Thymus (tissue), 11 donors: ENCODE results near the gene POC1A. TPM values are rescaled to one million over a fixed set of nuclear protein-coding genes. Genes with fewer than 3 reads are reported as not detected.
A peak's percentile ranks its signal among the peaks of the same experiment; 100 is the strongest.

Experiments
- DNase-seq, 9 donors: peaks; one replicate each; pipeline ENCODE4 v3.0.0-alpha.2; 2013; ENCODE audit warnings: low spot score in 9 of 9, low read depth in 6 of 9, missing footprints in 1 of 9
- H3K27ac ChIP-seq, 2 donors: one replicate each; pipeline ENCODE4 v1.5.1; 2013; ENCODE audit warnings: control low read depth in 1 of 2, low read depth in 1 of 2, low read length in 1 of 2, mild to moderate bottlenecking in 1 of 2, moderate library complexity in 1 of 2
- H3K27me3 ChIP-seq, 2 donors: one replicate each; pipeline ENCODE4 v1.5.1; 2013; ENCODE audit warnings: low read length in 1 of 2; ENCODE audit not compliant: control insufficient read depth in 2 of 2, insufficient read depth in 1 of 2
- H3K36me3 ChIP-seq, 2 donors: one replicate each; pipeline ENCODE4 v1.5.1; 2013; ENCODE audit warnings: low read length in 1 of 2, mild to moderate bottlenecking in 1 of 2, moderate library complexity in 1 of 2; ENCODE audit not compliant: control insufficient read depth in 2 of 2, insufficient read depth in 2 of 2
- H3K4me1 ChIP-seq, 2 donors: one replicate each; pipeline ENCODE4 v1.5.1; 2013; ENCODE audit warnings: low read length in 2 of 2; ENCODE audit not compliant: control insufficient read depth in 2 of 2, insufficient read depth in 2 of 2
- H3K4me3 ChIP-seq, 2 donors: one replicate each; pipeline ENCODE4 v1.5.1; 2013; ENCODE audit warnings: low read length in 2 of 2, control low read depth in 1 of 2, mild to moderate bottlenecking in 1 of 2
- H3K9me3 ChIP-seq, 2 donors: one replicate each; pipeline ENCODE4 v1.5.1; 2013; ENCODE audit warnings: low read length in 1 of 2, mild to moderate bottlenecking in 1 of 2; ENCODE audit not compliant: control insufficient read depth in 2 of 2, insufficient read depth in 1 of 2
- WGBS: extraction: QIAGEN DNeasy Blood & Tissue Kit; methylation state at CpG from one replicate; pipeline ENCODE4 v1.1.7; 2013; 5-methylcytosine and 5-hydroxymethylcytosine counted together
- polyA plus RNA-seq: library from polyadenylated mRNA; stranded (reverse); fragments of 200-250 nt; gene quantifications from one replicate; pipeline ENCODE4 v1.2.3, GENCODE V29; 2013
- total RNA-seq: library from RNA; stranded (reverse); fragments of 120-200 nt; gene quantifications from one replicate; pipeline ENCODE4 v1.2.4, GENCODE V29; 2013
- donor health status: healthy.

The POC1A gene
- total and polyA plus RNA-seq, 2 donors: 2.6 to 12.3 TPM

DNA sequence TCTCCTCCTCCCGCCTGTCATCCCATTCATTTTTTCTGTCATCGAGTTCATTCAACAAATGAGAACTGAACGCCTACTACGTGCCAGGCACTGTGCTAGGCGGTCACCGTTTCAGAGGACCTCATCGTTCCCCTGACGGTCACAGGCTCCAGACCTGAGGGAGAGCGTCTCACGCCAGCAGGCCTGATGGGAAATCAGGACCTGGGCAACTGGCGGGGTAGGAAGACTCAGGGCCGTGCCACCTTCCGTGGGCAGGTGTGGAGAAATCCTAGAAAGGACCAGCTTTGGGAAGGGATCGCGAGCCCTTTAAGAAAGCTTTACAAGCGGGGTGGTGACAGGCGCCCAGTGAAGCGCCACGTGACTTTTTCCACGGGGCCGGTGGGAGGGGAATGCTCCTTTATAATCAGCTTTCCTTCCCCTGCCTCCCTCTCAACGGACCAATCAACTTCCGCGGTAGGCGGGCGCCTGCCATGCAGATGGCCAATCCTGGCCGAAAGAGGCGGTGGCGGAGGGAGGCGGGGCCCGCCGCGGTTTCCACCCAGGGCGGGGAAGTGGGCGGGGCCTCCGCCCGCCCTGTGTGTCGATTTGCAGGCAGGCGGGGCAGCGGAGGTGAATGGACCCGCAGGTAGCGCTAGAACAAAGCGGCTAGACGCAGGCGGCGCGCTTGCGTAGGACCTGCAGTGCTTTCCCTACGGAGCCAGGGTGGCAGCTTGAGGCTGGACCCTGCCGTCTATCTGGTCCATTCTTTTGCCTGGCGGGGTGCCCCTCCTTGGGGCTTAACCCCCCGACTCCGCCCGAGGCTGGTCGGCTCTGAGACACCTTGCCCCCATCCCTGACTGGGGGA lies 97.0 kb downstream of the POC1A start:
- DNase-seq: peak; percentile 97 to 100 (median 99)
- 1% methylated on average over 55 of the region's 55 CpGs for WGBS
- peaks cover 21 to 49% of the 10 kb centered on the region in 2 donors for H3K4me1 ChIP-seq

DNA sequence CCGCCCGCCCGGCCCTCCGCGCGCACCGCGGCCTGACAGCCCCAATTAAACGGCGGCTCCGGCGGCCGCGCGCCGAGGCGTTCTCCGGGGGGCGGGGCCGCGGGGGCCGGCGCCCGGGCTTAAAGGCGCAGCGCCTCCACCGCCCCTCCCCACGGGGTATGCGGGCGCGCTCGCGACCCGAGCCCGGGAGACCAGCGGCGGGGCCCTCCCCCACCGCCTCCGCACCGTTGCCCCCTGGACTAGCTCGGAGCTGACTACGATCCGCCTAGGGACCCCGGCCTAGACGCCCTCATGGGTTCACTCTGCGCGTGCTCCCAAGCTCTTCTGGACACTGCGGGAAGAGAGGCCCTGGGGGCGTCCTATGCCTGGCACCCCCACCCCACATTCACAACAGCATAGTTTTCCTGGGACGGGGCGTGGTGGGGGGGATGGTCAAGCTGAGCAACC lies 97.7 kb downstream of the POC1A start, which contains the start of gene DUSP7:
Gene DUSP7, minus strand, starts transcription at position 51 of the 447 bp plus-strand sequence. CDS start 205 bp downstream, outside the sequence.
- Histone ChIP-seq H3K4me3 (peak within 1 kb of the TSS; percentile 72 to 75), H3K27ac (peak within 1 kb of the TSS; percentile 88 to 92), H3K36me3 (peaks cover 11 to 16% of the 10 kb centered on the region in 2 donors), H3K4me1 (peaks cover 27 to 53% of the 10 kb centered on the region in 2 donors), H3K27me3 (no peaks in the 10 kb centered on the region), H3K9me3 (peaks cover 0 to 7% of the 10 kb centered on the region in 2 donors)
- DNase-seq: peak in 7 of 9 donors; percentile 43 to 88 (median 68)
- under 1% methylated on average over 51 of the region's 51 CpGs for WGBS

More for the DNA sequence above, 97.0 kb downstream of the POC1A start:
- Histone ChIP-seq H3K27ac (peak overlapping the region; percentile 88 to 92), H3K9me3 (peaks cover 0 to 6% of the 10 kb centered on the region in 2 donors), H3K4me3 (peak overlapping the region; percentile 72 to 75), H3K36me3 (peaks cover 11% of the 10 kb centered on the region in 2 donors), H3K27me3 (no peaks in the 10 kb centered on the region)

DNA sequence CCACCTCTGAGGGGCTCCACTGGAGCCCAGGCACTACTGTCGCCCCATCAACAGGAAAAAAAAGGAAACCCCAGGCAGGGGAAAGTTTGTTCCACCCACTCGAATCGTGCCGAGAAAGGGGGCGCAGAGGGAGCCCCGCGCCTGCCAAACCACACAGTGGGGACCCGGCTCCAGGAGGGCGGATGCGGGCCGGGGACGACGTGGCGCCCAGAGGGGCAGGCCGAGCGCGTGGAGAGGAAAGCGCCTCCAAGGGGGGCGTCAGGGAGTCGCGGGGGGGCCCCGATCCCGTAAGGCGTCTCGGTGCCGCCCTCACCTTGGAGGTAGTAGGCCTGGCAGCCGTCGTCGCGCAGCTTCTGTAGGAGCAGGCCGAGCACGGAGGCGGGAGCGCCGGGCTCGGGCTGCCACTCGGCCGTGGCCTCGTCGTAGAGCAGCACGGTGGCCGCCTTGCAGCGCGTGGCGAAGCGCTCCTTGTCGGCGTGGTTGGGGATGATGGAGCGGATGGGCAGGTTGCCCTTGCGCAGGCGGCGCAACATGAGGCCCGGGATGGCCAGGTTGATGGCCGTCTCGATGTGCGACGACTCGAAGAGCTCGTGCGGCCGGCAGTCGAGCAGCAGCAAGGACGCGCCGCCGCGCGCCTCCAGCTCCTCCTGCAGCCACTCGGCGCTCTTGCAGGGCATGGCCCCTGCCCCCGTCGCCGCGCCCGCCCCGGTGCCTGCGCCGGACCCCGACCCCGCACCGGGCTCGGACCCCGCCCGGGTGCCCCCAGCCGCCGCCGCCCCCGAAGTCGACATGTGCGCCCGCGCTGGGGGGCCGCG lies 98.5 kb downstream of the POC1A start:
- under 1% methylated on average over 94 of the region's 94 CpGs for WGBS
- Histone ChIP-seq H3K36me3 (peaks cover 16 to 24% of the 10 kb centered on the region in 2 donors), H3K27ac (peak overlapping the region; percentile 53 to 56), H3K27me3 (no peaks in the 10 kb centered on the region), H3K4me1 (peaks cover 27 to 55% of the 10 kb centered on the region in 2 donors), H3K4me3 (peak overlapping the region; percentile 56 to 72), H3K9me3 (peaks cover 0 to 7% of the 10 kb centered on the region in 2 donors)
- peak in 5 of 9 donors; percentile 22 to 64 (median 44) for DNase-seq

DNA sequence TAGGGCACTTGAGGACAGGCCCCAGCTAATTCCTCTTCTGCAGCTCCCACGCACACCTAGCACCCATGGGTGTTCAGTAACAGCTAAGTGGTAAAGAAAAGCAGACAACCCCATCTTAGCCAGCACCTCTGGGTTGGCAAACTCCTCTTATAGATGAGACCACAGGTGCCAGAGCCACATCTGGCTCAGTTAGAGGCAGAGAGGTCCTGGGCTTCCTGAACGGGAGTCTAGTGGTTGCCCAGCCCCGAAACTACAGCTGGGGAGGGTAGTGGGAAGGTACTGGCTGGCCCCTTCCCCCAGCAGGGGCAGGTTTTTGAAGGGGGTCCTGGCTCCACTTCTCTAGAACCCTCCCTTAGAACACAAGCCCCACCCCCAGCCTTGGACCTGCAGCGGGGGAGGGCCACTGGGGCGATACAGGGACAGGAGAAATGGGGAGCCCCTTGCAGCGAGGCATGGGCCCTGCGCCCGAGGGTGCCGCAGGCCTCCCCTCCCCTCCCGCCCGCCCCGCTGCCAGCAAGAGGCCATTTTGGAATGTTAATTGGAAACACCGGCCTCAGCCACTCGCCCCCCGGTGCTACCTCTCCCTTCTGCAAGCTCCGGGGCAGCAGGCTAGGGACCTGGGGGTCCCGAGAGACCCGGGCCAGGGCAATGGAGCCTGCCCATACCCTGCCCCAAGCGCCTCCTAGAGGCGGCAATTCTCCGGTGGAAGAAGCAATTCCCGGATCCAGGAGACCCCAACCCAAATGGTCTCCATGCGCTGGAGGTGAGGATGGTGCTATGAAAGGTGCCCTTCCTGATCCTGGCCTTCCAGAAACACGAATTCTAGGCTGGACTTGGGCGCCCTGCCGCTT lies 99.3 kb downstream of the POC1A start:
- Histone ChIP-seq H3K27me3 (no peaks in the 10 kb centered on the region), H3K4me1 (peaks cover 27 to 55% of the 10 kb centered on the region in 2 donors), H3K36me3 (peaks cover 24 to 33% of the 10 kb centered on the region in 2 donors), H3K27ac (peak overlapping the region; percentile 53 to 78), H3K9me3 (peaks cover 0 to 7% of the 10 kb centered on the region in 2 donors), H3K4me3 (peak overlapping the region; percentile 56 to 72)
- DNase-seq: peak in 3 of 9 donors; percentile 14 to 53 (median 18)
- WGBS: 2% methylated on average over 26 of the region's 26 CpGs

DNA sequence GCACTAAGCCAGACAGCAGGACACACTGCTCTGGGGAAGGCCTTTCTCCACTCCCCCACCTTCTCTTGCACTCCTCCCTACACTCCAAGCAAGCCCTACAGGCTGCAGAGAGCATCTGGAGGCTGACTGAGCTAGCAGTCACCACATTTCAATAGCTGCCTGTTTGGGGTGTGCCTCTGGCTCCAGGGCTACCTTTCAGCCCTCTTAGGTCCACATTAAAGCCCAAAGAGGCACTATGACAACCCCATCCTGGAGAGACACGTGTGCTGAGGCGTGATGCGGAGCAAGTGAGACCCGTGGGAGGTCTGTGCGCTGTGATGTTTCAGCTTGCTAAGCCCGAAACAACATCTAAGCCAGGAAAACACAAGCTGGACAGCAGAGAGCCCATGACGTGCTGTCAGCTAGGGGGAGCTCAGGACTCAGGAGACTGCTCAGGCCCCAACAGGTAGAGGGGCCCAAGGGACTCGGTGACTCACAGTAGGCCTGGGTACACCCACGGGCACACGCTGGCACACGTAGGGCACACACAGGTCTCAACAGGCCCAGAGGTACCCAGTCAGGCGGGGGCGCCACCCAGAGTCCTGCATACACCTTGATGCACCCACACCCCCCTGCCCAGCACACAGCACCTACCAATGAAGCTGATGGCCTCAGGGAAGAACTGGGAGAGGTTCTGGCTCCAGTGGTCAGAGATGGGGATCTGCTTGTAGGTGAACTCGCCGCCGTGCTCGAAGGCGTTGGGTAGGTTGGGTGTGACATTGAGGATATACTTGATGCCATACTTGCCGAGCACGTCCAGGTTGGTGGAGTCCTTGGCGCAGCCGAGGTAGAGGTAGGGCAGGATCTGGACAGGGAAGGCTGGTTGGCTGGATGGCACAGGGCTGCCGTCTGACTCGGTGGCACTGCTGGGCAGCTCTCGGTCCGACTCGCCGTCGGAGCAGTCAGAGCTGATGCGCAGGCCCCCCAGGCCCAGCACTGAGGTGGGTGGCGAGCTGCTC lies 100.6 kb downstream of the POC1A start:
- no peaks in the 10 kb centered on the region for H3K27me3 ChIP-seq
- H3K27ac ChIP-seq: peak overlapping the region; percentile 80 to 84
- peaks cover 32 to 45% of the 10 kb centered on the region in 2 donors for H3K36me3 ChIP-seq

DNA sequence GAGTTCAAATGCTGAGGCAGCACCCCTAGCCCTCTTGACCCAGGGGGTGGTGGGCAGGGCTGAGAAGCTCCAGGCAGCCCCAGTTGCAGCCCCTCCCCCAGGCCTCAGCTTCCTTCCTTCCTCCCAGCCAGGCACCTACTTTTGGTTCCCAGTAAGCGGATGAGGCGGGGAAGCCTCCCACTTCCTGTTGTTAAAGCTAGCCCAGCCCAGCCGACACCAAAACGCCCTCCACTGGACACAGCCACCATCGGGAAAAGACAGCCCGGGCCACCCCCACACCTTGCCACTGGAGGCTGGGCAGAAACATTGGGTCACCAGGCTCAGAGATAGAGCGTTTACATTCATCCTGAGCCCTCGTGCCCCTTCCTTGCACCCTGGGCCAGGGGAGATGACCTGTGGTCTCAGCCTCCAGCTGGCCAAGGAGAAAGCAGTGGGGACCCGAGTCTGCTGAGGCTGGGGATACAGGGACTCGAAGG lies 101.4 kb downstream of the POC1A start:
- peaks cover 32 to 46% of the 10 kb centered on the region in 2 donors for H3K36me3 ChIP-seq
- DNase-seq: peak in 5 of 9 donors; percentile 38 to 74 (median 61)
- H3K27ac ChIP-seq: peak overlapping the region; percentile 80 to 84
- no peaks in the 10 kb centered on the region for H3K27me3 ChIP-seq
- H3K9me3 ChIP-seq: peaks cover 0 to 7% of the 10 kb centered on the region in 2 donors
- peaks cover 27 to 52% of the 10 kb centered on the region in 2 donors for H3K4me1 ChIP-seq
- WGBS: 22% methylated on average over 10 of the region's 10 CpGs
- peak overlapping the region; percentile 10 to 16 for H3K4me3 ChIP-seq

More for the DNA sequence above, 100.6 kb downstream of the POC1A start:
- peak in 2 of 9 donors; percentile 14 to 41 for DNase-seq
- peaks cover 0 to 7% of the 10 kb centered on the region in 2 donors for H3K9me3 ChIP-seq
- WGBS: 93% methylated on average over 31 of the region's 31 CpGs
- peak overlapping the region; percentile 10 to 16 for H3K4me3 ChIP-seq
- peaks cover 27 to 55% of the 10 kb centered on the region in 2 donors for H3K4me1 ChIP-seq

DNA sequence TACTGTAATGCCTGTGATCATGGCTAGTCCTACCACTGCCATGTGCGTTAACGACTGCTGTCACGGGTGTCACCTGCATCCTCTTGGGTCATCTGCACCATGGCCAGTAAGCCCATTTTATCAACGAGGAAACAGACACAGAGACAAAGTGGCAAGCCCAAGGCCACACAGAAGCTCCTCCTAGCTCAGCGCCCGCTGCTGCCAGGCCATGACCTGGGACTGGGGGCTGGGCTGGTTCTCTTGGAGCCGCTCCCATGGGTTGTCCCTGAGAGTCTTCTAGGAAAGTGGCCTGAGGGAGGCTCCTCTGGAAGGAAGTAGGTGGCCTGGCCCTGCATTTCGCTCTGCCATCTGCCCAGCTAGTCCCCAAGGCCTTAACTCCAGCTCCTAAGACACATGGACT lies 102.8 kb downstream of the POC1A start:
- Histone ChIP-seq H3K4me1 (peaks cover 27 to 41% of the 10 kb centered on the region in 2 donors), H3K27ac (peak overlapping the region in 1 of 2 donors; percentile 3), H3K27me3 (no peaks in the 10 kb centered on the region), H3K36me3 (peaks cover 32 to 46% of the 10 kb centered on the region in 2 donors), H3K4me3 (no peak overlapping the region), H3K9me3 (peaks cover 0 to 7% of the 10 kb centered on the region in 2 donors)
- DNase-seq: no peak
- 97% methylated on average over 8 of the region's 8 CpGs for WGBS
